Osteocyte (in vitro differentiated cells): Measurements from ENCODE around the gene C1RL. TPM values are rescaled to one million over a fixed set of nuclear protein-coding genes. Genes with fewer than 3 reads are reported as not detected.

ENCODE experiments used
- DNase-seq: peaks from one replicate; pipeline ENCODE4 v3.0.0; 2021; ENCODE audit warnings: mixed read lengths; ENCODE audit not compliant: unreplicated experiment; ENCODE audit errors: extremely low spot score
- H3K27ac Mint-ChIP-seq: one replicate; pipeline ENCODE4 v1.8.0; 2021; ENCODE audit warnings: mild to moderate bottlenecking, mixed read lengths; ENCODE audit not compliant: unreplicated experiment
- H3K27me3 Mint-ChIP-seq: one replicate; pipeline ENCODE4 v1.8.0; 2021; ENCODE audit warnings: mixed read lengths; ENCODE audit not compliant: unreplicated experiment
- H3K36me3 Mint-ChIP-seq: one replicate; pipeline ENCODE4 v1.8.0; 2021; ENCODE audit warnings: mixed read lengths; ENCODE audit not compliant: unreplicated experiment
- H3K4me1 Mint-ChIP-seq: one replicate; pipeline ENCODE4 v1.8.0; 2021; ENCODE audit warnings: mixed read lengths; ENCODE audit not compliant: unreplicated experiment
- H3K4me3 Mint-ChIP-seq: one replicate; pipeline ENCODE4 v1.8.0; 2021; ENCODE audit warnings: mild to moderate bottlenecking, moderate library complexity, mixed read lengths; ENCODE audit not compliant: unreplicated experiment
- H3K9me3 Mint-ChIP-seq: one replicate; pipeline ENCODE4 v1.8.0; 2021; ENCODE audit warnings: mixed read lengths; ENCODE audit not compliant: unreplicated experiment
- total RNA-seq: library from RNA; stranded (reverse); gene quantifications from 2 replicates; pipeline ENCODE4 v1.2.1, GENCODE V29; 2021
- TF ChIP-seq, protein P1 (sequence below): fragments of 200-600 bp; sonication (generic); IDR thresholded peaks from 2 replicates; pipeline ENCODE4 v1.5.0; 2021; ENCODE audit warnings: antibody characterized with exemption, mild to moderate bottlenecking, moderate library complexity

C1RL gene
- total RNA-seq, 1 donor from 2014 or later, result 22.3 TPM

- DNase-seq, result no peak
- Mint-ChIP-seq H3K4me3 (peak overlapping the region; percentile 44), H3K27me3 (peaks cover 25% of the 10 kb centered on the region), H3K9me3 (no peaks in the 10 kb centered on the region), H3K4me1 (peaks cover 24% of the 10 kb centered on the region), H3K27ac (no peak overlapping the region), H3K36me3 (peaks cover 4% of the 10 kb centered on the region)
- TF ChIP-seq, protein P1, sequence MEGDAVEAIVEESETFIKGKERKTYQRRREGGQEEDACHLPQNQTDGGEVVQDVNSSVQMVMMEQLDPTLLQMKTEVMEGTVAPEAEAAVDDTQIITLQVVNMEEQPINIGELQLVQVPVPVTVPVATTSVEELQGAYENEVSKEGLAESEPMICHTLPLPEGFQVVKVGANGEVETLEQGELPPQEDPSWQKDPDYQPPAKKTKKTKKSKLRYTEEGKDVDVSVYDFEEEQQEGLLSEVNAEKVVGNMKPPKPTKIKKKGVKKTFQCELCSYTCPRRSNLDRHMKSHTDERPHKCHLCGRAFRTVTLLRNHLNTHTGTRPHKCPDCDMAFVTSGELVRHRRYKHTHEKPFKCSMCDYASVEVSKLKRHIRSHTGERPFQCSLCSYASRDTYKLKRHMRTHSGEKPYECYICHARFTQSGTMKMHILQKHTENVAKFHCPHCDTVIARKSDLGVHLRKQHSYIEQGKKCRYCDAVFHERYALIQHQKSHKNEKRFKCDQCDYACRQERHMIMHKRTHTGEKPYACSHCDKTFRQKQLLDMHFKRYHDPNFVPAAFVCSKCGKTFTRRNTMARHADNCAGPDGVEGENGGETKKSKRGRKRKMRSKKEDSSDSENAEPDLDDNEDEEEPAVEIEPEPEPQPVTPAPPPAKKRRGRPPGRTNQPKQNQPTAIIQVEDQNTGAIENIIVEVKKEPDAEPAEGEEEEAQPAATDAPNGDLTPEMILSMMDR, result no peak
Measured at GRCh38 chr12:7127916-7128626, 19.1 kb upstream of the C1RL start.

- TF ChIP-seq, protein P1, result no peak
- no peak for DNase-seq
- Mint-ChIP-seq H3K27ac (no peak overlapping the region), H3K4me3 (no peak overlapping the region), H3K36me3 (peaks cover 4% of the 10 kb centered on the region), H3K4me1 (peaks cover 19% of the 10 kb centered on the region), H3K27me3 (peaks cover 25% of the 10 kb centered on the region), H3K9me3 (no peaks in the 10 kb centered on the region)
Measured at GRCh38 chr12:7125632-7126227, 16.7 kb upstream of the C1RL start.

GRCh38 chr12:7123806-7124522 lies 14.9 kb upstream of the C1RL start:
- peaks cover 3% of the 10 kb centered on the region for H3K4me1 Mint-ChIP-seq
- TF ChIP-seq, protein P1, result no peak
- no peak overlapping the region for H3K4me3 Mint-ChIP-seq
- DNase-seq, result no peak
- H3K27ac Mint-ChIP-seq, result no peak overlapping the region
- no peaks in the 10 kb centered on the region for H3K9me3 Mint-ChIP-seq
- H3K36me3 Mint-ChIP-seq, result peaks cover 4% of the 10 kb centered on the region
- peaks cover 22% of the 10 kb centered on the region for H3K27me3 Mint-ChIP-seq

GRCh38 chr12:7122811-7123769 lies 14.1 kb upstream of the C1RL start:
- Mint-ChIP-seq H3K36me3 (peaks cover 4% of the 10 kb centered on the region), H3K9me3 (no peaks in the 10 kb centered on the region), H3K27me3 (peaks cover 23% of the 10 kb centered on the region), H3K4me3 (no peak overlapping the region), H3K4me1 (peaks cover 1% of the 10 kb centered on the region), H3K27ac (no peak overlapping the region)
- TF ChIP-seq, protein P1, result no peak
- DNase-seq, result no peak
